Body of pancreas (tissue), 4 donors: ENCODE data around the gene IFT122.

Experiments used
- CTCF ChIP-seq, 7 experiments: fragments of 450-650 bp in 4 of 7; fragments of 200-600 bp in 3 of 7; sonication (generic) in 3 of 7; IDR thresholded peaks; one replicate each; pipeline ENCODE4 v1.5.1; 2016 to 2019; ENCODE audit warnings: antibody characterized with exemption in 7 of 7
- POLR2A ChIP-seq, 3 donors: fragments of 450-650 bp; IDR thresholded peaks; one replicate each; pipeline ENCODE4 v1.6.1; 2016; ENCODE audit warnings: antibody characterized with exemption in 3 of 3, mild to moderate bottlenecking in 2 of 3

- TF ChIP-seq CTCF (IDR thresholded peaks at IDR 0.05): no peak
- no peak for TF ChIP-seq POLR2A (IDR thresholded peaks at IDR 0.05)
Measured at GRCh38 chr3:129425619-129426018, 14.4 kb upstream of the IFT122 start.
